Heart right ventricle (tissue), 16 donors: ENCODE measurements around the gene NEURL3. TPM values are rescaled to one million over a fixed set of nuclear protein-coding genes. Genes with fewer than 3 reads are reported as not detected.

Experiments used
- ATAC-seq, 8 donors: fragments of 200-7000 bp; cut with Tn5 transposase; one replicate each; pipeline ENCODE4 v1.9.1; 2020; ENCODE audit warnings: mild to moderate bottlenecking in 8 of 8, moderate library complexity in 8 of 8, moderate number of reproducible peaks in 1 of 8
- DNase-seq, 2 donors: peaks; one replicate each; pipeline ENCODE4 v3.0.0-alpha.2; 2020
- H3K27ac ChIP-seq, 10 donors: fragments of 200-600 bp; sonication (generic) in 2 of 10; one replicate each; pipeline versions ENCODE4 v1.5.0 to v1.8.0; 2020 to 2022; ENCODE audit warnings: mild to moderate bottlenecking in 3 of 10
- H3K27me3 ChIP-seq, 7 donors: fragments of 200-600 bp; one replicate each; pipeline ENCODE4 v1.8.0; 2021 to 2022; ENCODE audit warnings: mild to moderate bottlenecking in 2 of 7
- H3K36me3 ChIP-seq, 9 donors: fragments of 200-600 bp; sonication (generic) in 1 of 9; one replicate each; pipeline versions ENCODE4 v1.5.0 to v1.8.0; 2020 to 2022; ENCODE audit warnings: mild to moderate bottlenecking in 2 of 9
- H3K4me1 ChIP-seq, 9 donors: fragments of 200-600 bp; sonication (generic) in 1 of 9; one replicate each; pipeline versions ENCODE4 v1.5.0 to v1.8.0; 2020 to 2022; ENCODE audit warnings: mild to moderate bottlenecking in 4 of 9
- H3K4me3 ChIP-seq, 10 donors: fragments of 200-600 bp; sonication (generic) in 2 of 10; one replicate each; pipeline versions ENCODE4 v1.5.0 to v1.8.0; 2020 to 2022; ENCODE audit warnings: mild to moderate bottlenecking in 7 of 10, moderate library complexity in 2 of 10
- H3K9me3 ChIP-seq, 11 donors: fragments of 200-600 bp in 10 of 11; sonication (generic) in 2 of 11; one replicate each; pipeline versions ENCODE4 v1.5.0 to v1.8.0; 2013 to 2022; ENCODE audit warnings: mild to moderate bottlenecking in 2 of 11, control low read depth in 1 of 11, moderate library complexity in 1 of 11
- CTCF ChIP-seq, 9 donors: fragments of 200-600 bp; sonication (generic) in 2 of 9; IDR thresholded peaks; one replicate each; pipeline versions ENCODE4 v1.5.0 to v1.8.0; 2021 to 2022; ENCODE audit warnings: antibody characterized with exemption in 9 of 9, mild to moderate bottlenecking in 5 of 9, moderate library complexity in 1 of 9
- WGBS, 2 donors: extraction: QIAGEN DNeasy Blood & Tissue Kit; methylation state at CpG; one replicate each; pipeline ENCODE4 v1.1.7; 2013; ENCODE audit warnings: inconsistent platforms in 1 of 2; 5-methylcytosine and 5-hydroxymethylcytosine counted together
- intact Hi-C, 10 donors: fragments of 100-400 bp; cut with DNase I; formaldehyde crosslinking; loops; one replicate each; pipeline versions ENCODE4 v1.11.1 to v1.14.2; 2022
- polyA plus RNA-seq, 2 donors: library from polyadenylated mRNA; stranded (reverse); fragments of 200-250 nt; gene quantifications; one replicate each; pipeline ENCODE4 v1.2.3, GENCODE V29; 2013
- total RNA-seq, 10 donors: library from RNA; stranded (reverse); fragmentation: NEBNext Ultra II Directional in 3 of 10; extraction: Animal tissue kit (Norgen Biotek cat#: 25700) in 3 of 10; gene quantifications; one replicate each; pipeline versions ENCODE4 v1.2.1 to v1.2.4, GENCODE V29; 2021 to 2023
- donor health status: Arrhythmogenic right ventricular cardiomyopathy.
- donor health status: ischemic (EF 13 %, LVEDD 7.1; RV severe dilation, severe dysfunction).
- donor health status: healthy with polysubstance abuse.
- donor health status: DM: no; HTN: yes; CAD: no.
- donor health status: DM: no; HTN: no; CAD: no.
- donor health status: ischemic (EF 25% LVEDD 6.9; RV normal size, moderate dysfunction).
- donor health status: ischemic (EF 25% LVEDD 5.7; RV mildly dilated, moderate dysfunction).
- donor health status: healthy.
- donor health status: DM: yes; HTN: yes; CAD: no.
- donor health status: Ischemic cardiomyopathy.
- donor health status: ischemic (EF 35%, LVEDD 5.7; RV mildly dilated, moderate dysfunction).
- donor health status: nonischemic (EF 11% LVEDD 7.7; RV severe dilation, severe dysfunction).
- donor health status: DM: yes; HTN: yes; CAD: no.
- donor health status: PGD.
- donor health status: ischemic (EF 29% LVEDD 5.4; RV normal size, mild dysfunction).
- donor health status: nonischemic (EF 23%, LVEDD 6.1; RV moderate dilation, normal function).

The NEURL3 gene
- total and polyA plus RNA-seq, 12 donors, result 0.06 to 0.67 (median 0.30) TPM; not detected in 8

GRCh38 chr2:96530474-96531357 lies 25.6 kb upstream of the NEURL3 start:
- intact Hi-C loops, result loop anchor here in 3 of 10 donors (10.0 kb wide), 2 partner anchors 104 to 336 kb away; partner anchors contain the start of gene KANSL3 (in 2 of the 3)
- H3K27me3 ChIP-seq, result no peaks in the 10 kb centered on the region
- ATAC-seq, result no peak
- no peak for TF ChIP-seq CTCF (IDR thresholded peaks at IDR 0.05)
- H3K27ac ChIP-seq, result peak overlapping the region in 7 of 10 donors; percentile 79 to 100 (median 99)
- WGBS, 2 donors, result 83 to 86% methylated on average over 16 of the region's 16 CpGs
- no peak overlapping the region for H3K4me3 ChIP-seq
- no peaks in the 10 kb centered on the region for H3K36me3 ChIP-seq
- no peak for DNase-seq
- H3K9me3 ChIP-seq, result no peaks in the 10 kb centered on the region
- peaks cover 39 to 92% (median 85%) of the 10 kb centered on the region in 9 donors for H3K4me1 ChIP-seq

GRCh38 chr2:96530144-96530430 lies 24.9 kb upstream of the NEURL3 start:
- intact Hi-C loops, result loop anchor here in 3 of 10 donors (10.0 kb wide), 2 partner anchors 105 to 335 kb away; partner anchors contain the start of gene KANSL3 (in 2 of the 3)
- ATAC-seq (no peak), DNase-seq (no peak)
- no peaks in the 10 kb centered on the region for H3K9me3 ChIP-seq
- peaks cover 39 to 86% (median 78%) of the 10 kb centered on the region in 9 donors for H3K4me1 ChIP-seq
- no peak overlapping the region for H3K4me3 ChIP-seq
- no peaks in the 10 kb centered on the region for H3K27me3 ChIP-seq
- WGBS, 2 donors, result 86 to 91% methylated on average over 6 of the region's 6 CpGs
- peak overlapping the region in 8 of 10 donors; percentile 74 to 100 (median 97) for H3K27ac ChIP-seq
- no peak for TF ChIP-seq CTCF (IDR thresholded peaks at IDR 0.05)
- no peaks in the 10 kb centered on the region for H3K36me3 ChIP-seq

GRCh38 chr2:96529376-96530143 lies 24.4 kb upstream of the NEURL3 start:
- no peak overlapping the region for H3K4me3 ChIP-seq
- intact Hi-C loops, result loop anchor here in 3 of 10 donors (10.0 kb wide), 2 partner anchors 105 to 335 kb away; partner anchors contain the start of gene KANSL3 (in 2 of the 3)

More at GRCh38 chr2:96529376-96530143, 24.4 kb upstream of the NEURL3 start:
- Histone ChIP-seq H3K27me3 (no peaks in the 10 kb centered on the region), H3K36me3 (no peaks in the 10 kb centered on the region), H3K27ac (peak overlapping the region in 9 of 10 donors; percentile 74 to 100 (median 95)), H3K9me3 (no peaks in the 10 kb centered on the region), H3K4me1 (peaks cover 39 to 84% (median 73%) of the 10 kb centered on the region in 9 donors)
- TF ChIP-seq CTCF (IDR thresholded peaks at IDR 0.05), result no peak
- ATAC-seq, result no peak
- no peak for DNase-seq
- 90 to 92% methylated on average over 9 of the region's 9 CpGs for WGBS, 2 donors
